T-helper 2 cell (primary cell): ENCODE measurements around the gene TOP2B.

Source experiments
- DNase-seq, 5 experiments: peaks; one replicate each; pipeline versions ENCODE4 v3.0.0 to v3.0.0-alpha.2; 2012 to 2022

Gene TOP2B

DNA sequence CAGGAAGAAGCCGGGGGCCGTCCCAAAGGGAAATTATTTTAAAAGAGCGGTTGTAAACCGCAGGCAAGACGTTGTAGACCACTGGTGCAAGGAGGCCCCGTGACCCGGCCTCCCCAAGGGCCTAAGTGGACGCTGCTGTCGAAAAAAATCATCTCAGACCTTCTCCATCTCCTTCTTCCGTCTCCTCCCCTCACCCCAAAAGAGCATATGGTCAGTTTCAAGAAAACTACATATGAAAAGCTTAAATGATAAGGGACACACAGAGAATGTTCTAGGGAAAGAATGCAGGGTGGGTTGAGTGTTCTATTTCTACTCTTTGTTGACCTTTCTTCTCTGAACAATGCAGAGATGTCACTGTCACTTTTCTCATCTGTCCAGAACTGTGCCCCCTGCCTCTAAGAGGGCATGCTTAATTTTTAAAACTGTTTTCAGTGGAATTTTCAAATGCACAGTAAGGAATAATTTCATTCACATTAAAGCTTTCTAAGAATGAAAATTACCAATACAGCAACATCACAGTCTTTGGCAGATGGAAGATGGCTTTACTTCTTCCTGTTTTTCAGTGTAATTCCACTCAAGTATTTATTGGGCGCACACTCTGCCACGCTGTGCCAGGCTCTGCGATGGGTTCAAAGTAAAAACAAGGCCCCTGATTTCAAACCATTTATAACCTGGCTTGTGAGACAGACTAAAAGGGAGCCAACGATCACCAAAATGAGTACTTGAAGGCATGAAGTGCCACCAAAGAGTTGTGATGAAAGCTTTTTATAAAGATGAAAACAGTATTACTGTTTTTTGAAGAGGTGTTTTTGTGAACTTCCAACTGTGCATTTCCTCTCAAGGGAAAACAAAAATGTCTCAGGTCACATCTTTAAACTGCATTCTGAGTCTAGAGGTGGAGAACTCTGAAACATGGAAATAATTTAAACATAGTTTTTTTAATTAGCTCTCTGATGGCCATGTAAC, 891 bp upstream of the TOP2B start:
- DNase-seq, result peak in 1 of 5 experiments; percentile 32

- peak; percentile 48 to 69 (median 58) for DNase-seq
Observed at GRCh38 chr3:25663869-25664811, 567 bp downstream of the TOP2B start.

DNA sequence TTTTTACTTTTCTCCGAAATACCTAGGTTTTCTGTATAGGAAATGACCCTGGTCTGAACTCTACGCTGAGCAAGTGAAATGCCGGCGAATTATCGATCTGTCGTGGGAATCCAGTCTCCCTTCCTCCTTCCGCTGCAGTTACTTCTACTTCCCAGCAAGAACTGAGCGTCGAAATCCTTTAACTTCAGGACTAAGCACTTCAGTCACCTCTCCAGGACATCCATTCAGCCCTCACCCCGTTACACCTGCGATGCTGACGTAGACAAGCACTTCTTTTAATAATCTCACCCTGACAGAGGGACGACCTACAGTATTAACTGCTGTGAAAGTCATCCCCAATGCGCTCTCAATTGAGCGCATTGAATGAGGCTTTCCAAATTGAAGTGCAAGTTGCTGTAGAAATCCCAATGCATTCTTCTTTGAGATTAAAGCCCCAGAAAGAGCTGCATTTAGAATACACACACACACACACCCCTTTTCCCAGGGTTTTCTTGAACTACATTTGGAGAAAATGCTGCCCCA, 1.3 kb downstream of the TOP2B start:
- DNase-seq, result peak in 1 of 5 experiments; percentile 55

- DNase-seq, result no peak
Observed at GRCh38 chr3:25662736-25663320, 1.9 kb downstream of the TOP2B start.

DNA sequence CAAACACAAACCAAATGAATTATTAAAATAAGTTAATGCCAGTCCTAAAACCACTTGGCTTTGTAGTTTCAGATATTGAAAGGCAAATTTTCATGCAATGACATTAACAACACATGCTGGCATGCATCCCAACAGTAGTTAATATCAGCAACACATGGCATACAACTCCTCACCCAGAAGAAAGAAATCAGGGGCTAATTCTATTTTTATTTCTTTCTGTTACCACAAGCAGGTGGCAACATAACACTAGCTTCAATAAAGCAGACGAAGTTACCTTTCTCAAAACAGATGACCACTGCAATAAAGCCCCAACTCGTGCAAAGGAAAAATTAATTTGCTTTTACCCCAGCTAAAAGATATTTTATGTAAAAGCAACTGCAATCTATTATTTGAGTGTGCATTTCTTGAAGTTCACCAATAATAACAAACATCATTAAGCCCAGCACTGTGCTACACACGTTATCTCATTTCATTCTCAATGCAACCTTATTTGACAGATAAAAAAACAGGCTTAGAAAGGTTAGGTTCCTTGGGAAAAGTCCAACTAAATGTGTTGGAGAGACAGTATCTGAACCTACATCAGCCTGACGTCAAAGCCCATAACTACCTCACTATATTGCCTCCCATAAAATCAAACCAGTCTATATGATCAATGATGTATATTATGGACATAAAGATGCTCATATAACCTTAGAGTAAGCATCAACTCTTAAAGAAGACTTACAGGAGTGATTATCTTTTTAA, 2.8 kb downstream of the TOP2B start:
- no peak for DNase-seq

- DNase-seq, result no peak
Observed at GRCh38 chr3:25658836-25659235, 5.9 kb downstream of the TOP2B start.

GRCh38 chr3:25657293-25657692, 7.4 kb downstream of the TOP2B start:
- peak in 1 of 5 experiments; percentile 35 for DNase-seq

GRCh38 chr3:25655659-25656058, 9.0 kb downstream of the TOP2B start:
- no peak for DNase-seq

DNA sequence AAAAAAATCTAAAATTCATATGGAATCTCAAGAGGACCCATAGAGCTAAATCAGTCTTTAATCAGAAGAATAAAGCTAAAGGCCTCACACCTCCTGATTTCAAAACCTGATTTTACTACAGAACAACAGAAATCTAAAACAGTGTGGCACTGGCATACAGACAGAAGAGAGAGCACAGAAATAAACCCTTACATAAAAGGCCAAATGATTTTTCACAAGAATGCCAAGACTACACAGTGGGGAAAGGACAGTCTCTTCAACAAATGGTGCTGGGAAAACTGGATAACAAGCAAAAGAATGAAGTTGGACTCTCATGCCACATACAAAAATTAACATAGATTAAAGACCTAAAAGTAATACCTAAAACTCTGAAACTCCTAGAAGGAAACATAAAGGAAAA, 10.1 kb downstream of the TOP2B start:
- no peak for DNase-seq

DNA sequence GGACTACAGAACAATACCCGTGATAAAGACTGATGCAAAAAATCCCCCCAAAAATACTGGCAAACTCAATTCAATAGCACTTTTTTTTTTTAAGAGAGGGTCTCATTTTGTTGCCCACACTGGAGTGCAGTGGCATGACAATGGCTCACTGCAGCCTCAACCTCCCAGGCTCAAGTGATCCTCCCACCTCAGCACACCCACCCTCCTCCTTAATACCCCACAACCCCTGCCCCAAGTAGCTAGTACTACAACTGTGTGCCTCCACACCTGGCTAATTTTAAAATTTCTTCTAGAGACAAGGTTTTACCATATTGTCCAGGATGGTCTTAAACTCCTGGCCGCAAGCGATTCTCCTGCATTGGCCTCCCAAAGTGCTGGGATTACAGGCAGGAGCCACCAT, 11.4 kb downstream of the TOP2B start:
- DNase-seq, result no peak

- no peak for DNase-seq
Observed at GRCh38 chr3:25652921-25653320, 11.8 kb downstream of the TOP2B start.

- no peak for DNase-seq
Observed at GRCh38 chr3:25648925-25649830, 15.5 kb downstream of the TOP2B start.

GRCh38 chr3:25648107-25648535, 16.6 kb downstream of the TOP2B start:
- peak; percentile 27 to 79 (median 63) for DNase-seq

DNA sequence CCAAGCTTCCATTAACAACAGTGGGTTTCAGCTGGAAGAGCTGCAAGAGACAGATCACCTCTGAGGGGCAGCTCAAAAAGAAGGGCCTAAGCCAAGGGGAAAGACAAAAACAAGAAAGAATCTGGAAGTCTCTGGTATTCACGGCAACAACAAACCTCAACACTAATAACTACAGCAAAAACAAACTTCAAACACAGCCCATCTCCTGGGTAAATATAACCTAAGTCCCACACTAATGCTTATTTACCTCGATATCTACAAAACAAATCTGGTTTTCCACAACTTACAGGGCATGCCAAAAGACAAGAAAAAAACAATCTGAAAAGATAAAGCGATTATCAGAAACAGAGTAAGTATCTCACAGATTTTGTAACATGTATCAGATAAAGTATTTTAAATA, 29.7 kb downstream of the TOP2B start:
- DNase-seq, result no peak

- no peak for DNase-seq
Observed at GRCh38 chr3:25633919-25634318, 30.8 kb downstream of the TOP2B start.

GRCh38 chr3:25631989-25632388, 32.7 kb downstream of the TOP2B start:
- DNase-seq, result no peak

GRCh38 chr3:25621087-25621486, 43.6 kb downstream of the TOP2B start:
- no peak for DNase-seq

GRCh38 chr3:25620493-25620892, 44.2 kb downstream of the TOP2B start:
- no peak for DNase-seq

GRCh38 chr3:25619382-25619781, 45.3 kb downstream of the TOP2B start:
- no peak for DNase-seq

DNA sequence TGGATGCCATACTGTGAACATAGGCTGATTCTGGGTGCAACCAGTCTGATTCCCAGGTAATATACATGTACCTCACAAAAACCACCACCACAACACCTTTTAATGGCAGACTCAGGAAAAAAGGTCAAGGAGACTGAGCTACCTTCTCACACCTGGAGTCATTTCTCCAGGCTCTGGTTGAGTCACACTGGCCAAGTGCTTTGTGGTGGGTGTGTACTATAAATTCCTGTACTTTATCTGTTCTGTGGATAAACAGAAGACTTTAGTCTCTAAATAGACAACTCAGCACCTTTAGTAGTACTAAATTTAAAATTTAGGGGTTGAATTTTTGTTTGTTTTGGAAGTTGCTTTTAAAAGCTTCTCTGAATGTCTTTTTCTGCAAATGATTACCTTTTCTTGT, 46.7 kb downstream of the TOP2B start:
- DNase-seq, result no peak

- DNase-seq, result no peak
Observed at GRCh38 chr3:25611193-25611592, 53.5 kb downstream of the TOP2B start.
